Thyroid gland (tissue), 4 donors: ENCODE results near the gene USP48. TPM values are rescaled to one million over a fixed set of nuclear protein-coding genes. Genes with fewer than 3 reads are reported as not detected.
A peak's percentile ranks its signal among the peaks of the same experiment; 100 is the strongest.

Experiments
- DNase-seq, 2 donors: peaks; one replicate each; pipeline ENCODE4 v3.0.0-alpha.2; 2019
- H3K27ac ChIP-seq, 3 donors: fragments of 200-600 bp; sonication (generic); 1 replicate in 2 of 3; 2 replicates in 1 of 3; pipeline ENCODE4 v1.5.1; 2016 to 2019; ENCODE audit warnings: mild to moderate bottlenecking in 1 of 3, moderate library complexity in 1 of 3
- H3K27me3 ChIP-seq: fragments of 200-600 bp; sonication (generic); one replicate; pipeline ENCODE4 v1.5.1; 2019
- H3K36me3 ChIP-seq, 2 donors: fragments of 200-600 bp; sonication (generic); one replicate each; pipeline ENCODE4 v1.5.1; 2016 to 2019
- H3K4me1 ChIP-seq, 2 donors: fragments of 200-600 bp; sonication (generic); one replicate each; pipeline ENCODE4 v1.5.1; 2017 to 2019
- H3K4me3 ChIP-seq, 3 donors: fragments of 200-600 bp; sonication (generic); replicated peaks in 1 of 3; 1 replicate in 2 of 3; 2 replicates in 1 of 3; pipeline ENCODE4 v1.5.1; 2016; ENCODE audit warnings: mild to moderate bottlenecking in 1 of 3
- H3K9me3 ChIP-seq: fragments of 200-600 bp; sonication (generic); one replicate; pipeline ENCODE4 v1.5.1; 2017
- POLR2A ChIP-seq, 2 donors: fragments of 450-650 bp; IDR thresholded peaks; one replicate each; pipeline ENCODE4 v1.6.1; 2017; ENCODE audit warnings: antibody characterized with exemption in 2 of 2, mild to moderate bottlenecking in 2 of 2, moderate library complexity in 1 of 2
- WGBS, 2 donors: methylation state at CpG; one replicate each; pipeline ENCODE4 v1.1.5; 2017; 5-methylcytosine and 5-hydroxymethylcytosine counted together
- intact Hi-C: fragments of 100-400 bp; cut with DNase I; formaldehyde crosslinking; loops from one replicate; pipeline ENCODE4 v1.15.1; 2023
- total RNA-seq, 4 donors: library from RNA; depleted of rRNA; stranded (reverse); fragments of >200 nt; gene quantifications; one replicate each; pipeline ENCODE4 v1.2.3, GENCODE V29; 2016
- TF ChIP-seq, protein P1 (sequence below), 6 experiments: fragments of 200-600 bp in 3 of 6; fragments of 450-650 bp in 3 of 6; sonication (generic) in 3 of 6; IDR thresholded peaks; one replicate each; pipeline ENCODE4 v1.5.1; 2016 to 2019; ENCODE audit warnings: antibody characterized with exemption in 6 of 6, mild to moderate bottlenecking in 2 of 6, inconsistent platforms in 1 of 6, moderate library complexity in 1 of 6

USP48 gene, protein sequence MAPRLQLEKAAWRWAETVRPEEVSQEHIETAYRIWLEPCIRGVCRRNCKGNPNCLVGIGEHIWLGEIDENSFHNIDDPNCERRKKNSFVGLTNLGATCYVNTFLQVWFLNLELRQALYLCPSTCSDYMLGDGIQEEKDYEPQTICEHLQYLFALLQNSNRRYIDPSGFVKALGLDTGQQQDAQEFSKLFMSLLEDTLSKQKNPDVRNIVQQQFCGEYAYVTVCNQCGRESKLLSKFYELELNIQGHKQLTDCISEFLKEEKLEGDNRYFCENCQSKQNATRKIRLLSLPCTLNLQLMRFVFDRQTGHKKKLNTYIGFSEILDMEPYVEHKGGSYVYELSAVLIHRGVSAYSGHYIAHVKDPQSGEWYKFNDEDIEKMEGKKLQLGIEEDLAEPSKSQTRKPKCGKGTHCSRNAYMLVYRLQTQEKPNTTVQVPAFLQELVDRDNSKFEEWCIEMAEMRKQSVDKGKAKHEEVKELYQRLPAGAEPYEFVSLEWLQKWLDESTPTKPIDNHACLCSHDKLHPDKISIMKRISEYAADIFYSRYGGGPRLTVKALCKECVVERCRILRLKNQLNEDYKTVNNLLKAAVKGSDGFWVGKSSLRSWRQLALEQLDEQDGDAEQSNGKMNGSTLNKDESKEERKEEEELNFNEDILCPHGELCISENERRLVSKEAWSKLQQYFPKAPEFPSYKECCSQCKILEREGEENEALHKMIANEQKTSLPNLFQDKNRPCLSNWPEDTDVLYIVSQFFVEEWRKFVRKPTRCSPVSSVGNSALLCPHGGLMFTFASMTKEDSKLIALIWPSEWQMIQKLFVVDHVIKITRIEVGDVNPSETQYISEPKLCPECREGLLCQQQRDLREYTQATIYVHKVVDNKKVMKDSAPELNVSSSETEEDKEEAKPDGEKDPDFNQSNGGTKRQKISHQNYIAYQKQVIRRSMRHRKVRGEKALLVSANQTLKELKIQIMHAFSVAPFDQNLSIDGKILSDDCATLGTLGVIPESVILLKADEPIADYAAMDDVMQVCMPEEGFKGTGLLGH
- 100 to 1,000 TPM in 1 of 4 donors, 10 to 100 TPM in 3; 77.4 to 113 (median 88.5) TPM for total RNA-seq

GRCh38 chr1:21782868-21783678 lies at the start of gene USP48:
USP48 (minus strand) TSS chr1:21783149; CDS start chr1:21782957, 192 bp downstream.
- Histone ChIP-seq H3K4me3 (peak within 1 kb of the TSS; percentile 53 to 97 (median 69)), H3K4me1 (peaks cover 0 to 18% of the 10 kb centered on the region in 2 donors), H3K27me3 (no peaks in the 10 kb centered on the region), H3K27ac (peak within 1 kb of the TSS; percentile 99 to 100 (median 100)), H3K9me3 (no peaks in the 10 kb centered on the region), H3K36me3 (no peaks in the 10 kb centered on the region)
- DNase-seq, result peak; percentile 97
- TF ChIP-seq POLR2A (IDR thresholded peaks at IDR 0.05), result peak; percentile 87 to 95
- TF ChIP-seq, protein P1, sequence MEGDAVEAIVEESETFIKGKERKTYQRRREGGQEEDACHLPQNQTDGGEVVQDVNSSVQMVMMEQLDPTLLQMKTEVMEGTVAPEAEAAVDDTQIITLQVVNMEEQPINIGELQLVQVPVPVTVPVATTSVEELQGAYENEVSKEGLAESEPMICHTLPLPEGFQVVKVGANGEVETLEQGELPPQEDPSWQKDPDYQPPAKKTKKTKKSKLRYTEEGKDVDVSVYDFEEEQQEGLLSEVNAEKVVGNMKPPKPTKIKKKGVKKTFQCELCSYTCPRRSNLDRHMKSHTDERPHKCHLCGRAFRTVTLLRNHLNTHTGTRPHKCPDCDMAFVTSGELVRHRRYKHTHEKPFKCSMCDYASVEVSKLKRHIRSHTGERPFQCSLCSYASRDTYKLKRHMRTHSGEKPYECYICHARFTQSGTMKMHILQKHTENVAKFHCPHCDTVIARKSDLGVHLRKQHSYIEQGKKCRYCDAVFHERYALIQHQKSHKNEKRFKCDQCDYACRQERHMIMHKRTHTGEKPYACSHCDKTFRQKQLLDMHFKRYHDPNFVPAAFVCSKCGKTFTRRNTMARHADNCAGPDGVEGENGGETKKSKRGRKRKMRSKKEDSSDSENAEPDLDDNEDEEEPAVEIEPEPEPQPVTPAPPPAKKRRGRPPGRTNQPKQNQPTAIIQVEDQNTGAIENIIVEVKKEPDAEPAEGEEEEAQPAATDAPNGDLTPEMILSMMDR (IDR thresholded peaks at IDR 0.05), result no peak
- WGBS, 2 donors, result 1% methylated on average over 32 to 34 of the region's 82 CpGs
- intact Hi-C loops, result loop anchor here (10.0 kb wide), 1 partner anchor 118 kb away; the partner anchor contains the start of gene RAP1GAP

GRCh38 chr1:21831454-21831970 lies 48.6 kb upstream of the USP48 start:
- no peak overlapping the region for H3K27ac ChIP-seq
- no peak for DNase-seq
- 89 to 94% methylated on average over 14 of the region's 14 CpGs for WGBS, 2 donors
- no peak overlapping the region for H3K4me3 ChIP-seq
- TF ChIP-seq POLR2A (IDR thresholded peaks at IDR 0.05), result no peak
- TF ChIP-seq, protein P1 (IDR thresholded peaks at IDR 0.05), result no peak
- no peaks in the 10 kb centered on the region for H3K9me3 ChIP-seq
- H3K27me3 ChIP-seq, result no peaks in the 10 kb centered on the region
- no peaks in the 10 kb centered on the region for H3K4me1 ChIP-seq
- intact Hi-C loops, result no loop called here
- H3K36me3 ChIP-seq, result peaks cover 82 to 91% of the 10 kb centered on the region in 2 donors

DNA sequence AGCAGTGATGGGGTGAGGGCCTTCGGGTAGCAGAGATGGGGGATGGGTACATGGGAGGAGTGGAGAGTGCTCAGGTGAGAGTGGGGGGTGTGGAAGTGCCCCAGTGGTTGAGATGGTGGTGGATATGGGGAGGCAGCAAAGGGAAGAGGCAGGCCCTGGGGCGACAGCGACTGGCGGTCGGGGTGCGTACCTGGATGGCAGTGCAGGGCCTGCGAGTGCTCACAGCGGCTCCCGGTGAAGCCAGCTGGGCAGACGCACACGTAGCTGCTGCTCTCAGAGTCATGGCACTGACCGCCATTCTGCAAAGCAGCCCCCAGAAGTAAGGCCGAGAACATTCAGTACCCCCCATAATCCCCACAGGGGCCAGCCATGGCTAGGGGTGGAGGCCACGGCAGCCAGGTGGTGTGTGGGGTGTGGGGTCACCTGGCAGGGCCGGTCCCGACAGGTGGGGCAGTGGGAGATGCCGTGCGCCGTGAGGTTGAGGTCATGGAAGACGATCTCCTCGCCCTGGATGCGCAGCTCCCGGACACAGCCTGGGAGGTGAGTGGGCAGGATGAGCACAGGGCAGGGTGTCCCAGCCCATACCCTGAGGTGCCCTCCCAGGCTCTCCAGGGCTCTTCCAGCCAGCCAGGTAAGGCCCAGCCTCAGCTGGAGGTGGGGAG lies 48.0 kb upstream of the USP48 start:
- Histone ChIP-seq H3K27me3 (no peaks in the 10 kb centered on the region), H3K4me1 (no peaks in the 10 kb centered on the region), H3K36me3 (peaks cover 79 to 91% of the 10 kb centered on the region in 2 donors), H3K9me3 (no peaks in the 10 kb centered on the region), H3K4me3 (no peak overlapping the region), H3K27ac (no peak overlapping the region)
- DNase-seq, result no peak
- 87 to 94% methylated on average over 7 to 22 of the region's 23 CpGs for whole genome bisulfite sequencing, 2 donors
- intact Hi-C loops, result no loop called here
- TF ChIP-seq, protein P1 (IDR thresholded peaks at IDR 0.05), result no peak
- TF ChIP-seq POLR2A (IDR thresholded peaks at IDR 0.05), result no peak

DNA sequence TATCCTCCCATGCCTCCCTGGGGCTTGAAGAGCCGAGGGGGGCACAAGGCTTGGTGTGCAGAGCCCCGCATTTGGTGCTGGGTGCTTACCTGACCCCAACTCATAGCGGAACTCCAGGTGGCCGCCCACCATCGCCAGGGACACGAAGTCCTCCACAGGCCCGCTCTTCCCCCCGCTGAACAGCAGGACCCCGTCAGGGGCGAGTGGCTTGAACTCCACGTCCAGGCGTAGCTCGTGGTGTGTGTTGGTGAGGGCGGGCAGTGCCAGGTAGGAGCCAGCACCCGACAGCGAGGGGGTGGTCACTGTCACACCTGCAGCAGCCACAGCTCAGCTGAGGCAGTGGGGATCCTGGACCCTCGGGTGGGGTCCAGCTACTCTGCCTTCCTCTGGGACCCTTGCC lies 46.3 kb upstream of the USP48 start:
- Histone ChIP-seq H3K4me3 (no peak overlapping the region), H3K9me3 (no peaks in the 10 kb centered on the region), H3K36me3 (peaks cover 79 to 90% of the 10 kb centered on the region in 2 donors), H3K4me1 (no peaks in the 10 kb centered on the region), H3K27ac (no peak overlapping the region), H3K27me3 (no peaks in the 10 kb centered on the region)
- 87 to 96% methylated on average over 10 to 16 of the region's 17 CpGs for WGBS, 2 donors
- no peak for TF ChIP-seq POLR2A (IDR thresholded peaks at IDR 0.05)
- TF ChIP-seq, protein P1 (IDR thresholded peaks at IDR 0.05), result no peak
- intact Hi-C loops, result no loop called here
- DNase-seq, result no peak
